IMR-90 (cell line): ENCODE data around the gene FST. TPM values are rescaled to one million over a fixed set of nuclear protein-coding genes. Genes with fewer than 3 reads are reported as not detected.
A peak's percentile ranks its signal among the peaks of the same experiment; 100 is the strongest.

Experiments
- ATAC-seq: fragments of 200-7000 bp; cut with Tn5 transposase; 2 replicates; pipeline ENCODE4 v1.9.1; 2020; ENCODE audit warnings: low read depth, mild to moderate bottlenecking, moderate library complexity
- BruUV-seq: library from RNA; stranded (reverse); fragments of 400-500 nt; replicated peaks from 2 replicates; lab custom pipeline; 2021; lab: Mats Ljungman, UMichigan
- CTCF ChIA-PET: fragments of 300-600 bp; formaldehyde crosslinking; extraction: SDS; loops from one replicate; lab custom pipeline; 2021; ENCODE audit warnings: antibody characterized with exemption; lab: Yijun Ruan, JAX
- POLR2A ChIA-PET: fragments of 300-600 bp; sonication (Branson Sonifier 250); formaldehyde crosslinking; loops from one replicate; lab custom pipeline; 2022; ENCODE audit warnings: antibody characterized with exemption; ENCODE audit not compliant: unreplicated experiment; lab: Charles Lee
- DNase-seq: peaks from one replicate; pipeline ENCODE4 v3.0.0; 2013
- H2AFZ ChIP-seq: replicated peaks from 2 replicates; pipeline ENCODE3; 2013; ENCODE audit warnings: low read length, mild to moderate bottlenecking; ENCODE audit not compliant: poor library complexity
- H2AK5ac ChIP-seq: 2 replicates; pipeline ENCODE4 v1.6.1; 2013; ENCODE audit warnings: low read depth, low read length, inconsistent platforms
- H2AK9ac ChIP-seq: replicated peaks from 2 replicates; pipeline ENCODE3; 2013; ENCODE audit warnings: mild to moderate bottlenecking, low read depth, low read length, moderate library complexity; ENCODE audit not compliant: poor library complexity
- H2BK120ac ChIP-seq: 2 replicates; pipeline ENCODE4 v1.6.1; 2013; ENCODE audit warnings: low read depth, low read length, inconsistent platforms
- H2BK15ac ChIP-seq: 3 replicates; pipeline ENCODE4 v1.6.1; 2013; ENCODE audit warnings: low read depth, low read length, inconsistent platforms
- H2BK20ac ChIP-seq: 2 replicates; pipeline ENCODE4 v1.6.1; 2013; ENCODE audit warnings: low read depth, mild to moderate bottlenecking, inconsistent platforms, low read length, moderate library complexity
- H2BK5ac ChIP-seq: 2 replicates; pipeline ENCODE4 v1.6.1; 2013; ENCODE audit warnings: mild to moderate bottlenecking, low read depth, low read length, inconsistent platforms; ENCODE audit not compliant: poor library complexity, severe bottlenecking
- H3K14ac ChIP-seq: replicated peaks from 2 replicates; pipeline ENCODE4 v1.6.1; 2013; ENCODE audit warnings: low read depth, low read length, inconsistent platforms
- H3K18ac ChIP-seq: 2 replicates; pipeline ENCODE4 v1.6.1; 2013; ENCODE audit warnings: low read depth, low read length, control low read depth
- H3K23ac ChIP-seq: 2 replicates; pipeline ENCODE4 v1.6.1; 2013; ENCODE audit warnings: low read depth, low read length, inconsistent platforms
- H3K27ac ChIP-seq: 2 replicates; pipeline ENCODE4 v1.5.1; 2013; ENCODE audit warnings: mild to moderate bottlenecking, control low read depth, low read length; ENCODE audit not compliant: insufficient read depth
- H3K27me3 ChIP-seq: 2 replicates; pipeline ENCODE4 v1.6.1; 2013; ENCODE audit warnings: low read length; ENCODE audit not compliant: control insufficient read depth, insufficient read depth
- H3K36me3 ChIP-seq: 2 replicates; pipeline ENCODE4 v1.6.1; 2013; ENCODE audit warnings: low read length, mixed read lengths; ENCODE audit not compliant: control insufficient read depth, insufficient read depth
- H3K4ac ChIP-seq: 2 replicates; pipeline ENCODE4 v1.6.1; 2013; ENCODE audit warnings: low read depth, low read length, inconsistent platforms
- H3K4me1 ChIP-seq: 2 replicates; pipeline ENCODE4 v1.6.1; 2013; ENCODE audit warnings: low read length, mixed read lengths; ENCODE audit not compliant: control insufficient read depth, insufficient read depth
- H3K4me2 ChIP-seq: 2 replicates; pipeline ENCODE4 v1.6.1; 2013; ENCODE audit warnings: low read depth, mild to moderate bottlenecking, control low read depth, low read length, moderate library complexity
- H3K4me3 ChIP-seq: 2 replicates; pipeline ENCODE4 v1.5.1; 2013; ENCODE audit warnings: low read depth, mild to moderate bottlenecking, control low read depth, low read length, moderate library complexity; ENCODE audit not compliant: insufficient read depth
- H3K56ac ChIP-seq: 2 replicates; pipeline ENCODE4 v1.6.1; 2013; ENCODE audit warnings: low read length, inconsistent platforms; ENCODE audit not compliant: insufficient read depth; ENCODE audit errors: extremely low read depth
- H3K79me1 ChIP-seq, 2 experiments: 2 replicates each; pipeline ENCODE4 v1.6.1; 2013; ENCODE audit warnings: low read length in 2 of 2, inconsistent platforms in 1 of 2, low read depth in 1 of 2
- H3K9ac ChIP-seq: 2 replicates; pipeline ENCODE4 v1.6.1; 2013; ENCODE audit warnings: low read depth, low read length, control low read depth
- H3K9me1 ChIP-seq: 2 replicates; pipeline ENCODE4 v1.6.1; 2013; ENCODE audit warnings: low read length, inconsistent platforms; ENCODE audit not compliant: insufficient read depth
- H3K9me3 ChIP-seq: 2 replicates; pipeline ENCODE4 v1.6.1; 2013; ENCODE audit warnings: low read length; ENCODE audit not compliant: control insufficient read depth, insufficient read depth
- H4K20me1 ChIP-seq: 2 replicates; pipeline ENCODE4 v1.6.1; 2013; ENCODE audit warnings: low read length, inconsistent platforms; ENCODE audit not compliant: insufficient read depth
- H4K5ac ChIP-seq: 2 replicates; pipeline ENCODE4 v1.6.1; 2013; ENCODE audit warnings: mild to moderate bottlenecking, low read depth, low read length, control low read depth
- H4K8ac ChIP-seq, 2 experiments: 2 replicates each; pipeline ENCODE4 v1.6.1; 2013; ENCODE audit warnings: low read depth in 2 of 2, low read length in 2 of 2, control low read depth in 1 of 2, inconsistent platforms in 1 of 2
- H4K91ac ChIP-seq: 2 replicates; pipeline ENCODE4 v1.6.1; 2013; ENCODE audit warnings: low read depth, low read length, inconsistent platforms; ENCODE audit not compliant: insufficient read depth
- CEBPB ChIP-seq: IDR thresholded peaks from 2 replicates; pipeline ENCODE4 v1.6.1; 2012; ENCODE audit warnings: low read depth, low read length, improper control_type of control experiment
- CTCF ChIP-seq: conservative IDR thresholded peaks from 2 replicates; pipeline ENCODE4 v1.5.1; 2012; ENCODE audit warnings: mild to moderate bottlenecking, low read depth, low read length, improper control_type of control experiment
- FOS ChIP-seq: fragments of 150-350 bp; IDR thresholded peaks from 2 replicates; pipeline ENCODE4 v1.6.1; 2016; ENCODE audit warnings: low read depth, low read length
- MAZ ChIP-seq: IDR thresholded peaks from 2 replicates; pipeline ENCODE4 v1.6.1; 2012; ENCODE audit warnings: low read depth, mild to moderate bottlenecking, low read length, improper control_type of control experiment, moderate library complexity, borderline replicate concordance
- MXI1 ChIP-seq: IDR thresholded peaks from 2 replicates; pipeline ENCODE4 v1.6.1; 2012; ENCODE audit warnings: low read depth, mild to moderate bottlenecking, low read length, moderate library complexity, borderline replicate concordance
- POLR2A ChIP-seq: IDR thresholded peaks from 2 replicates; pipeline ENCODE4 v1.6.1; 2012; ENCODE audit warnings: mild to moderate bottlenecking, low read depth, low read length
- RAD21 ChIP-seq: IDR thresholded peaks from 2 replicates; pipeline ENCODE4 v1.6.1; 2012; ENCODE audit warnings: low read length, improper control_type of control experiment
- SMC3 ChIP-seq: fragments of 150-350 bp; IDR thresholded peaks from 2 replicates; pipeline ENCODE4 v1.6.1; 2016; ENCODE audit warnings: low read depth, mild to moderate bottlenecking, antibody characterized with exemption, low read length, moderate library complexity
- USF2 ChIP-seq: fragments of 150-350 bp; IDR thresholded peaks from 2 replicates; pipeline ENCODE4 v1.6.1; 2017; ENCODE audit warnings: mild to moderate bottlenecking, antibody characterized with exemption, low read length, low read depth
- WGBS, 2 experiments: methylation state at CpG; one replicate each; pipeline versions ENCODE4 v1.1.5 to v1.1.7; 2013; ENCODE audit warnings: missing lambda C conversion rate in 2 of 2; ENCODE audit not compliant: insufficient read length in 1 of 2; ENCODE audit errors: extremely low coverage in 2 of 2; 5-methylcytosine and 5-hydroxymethylcytosine counted together
- dilution Hi-C: fragments of 300-500 bp; cut with HindIII; formaldehyde crosslinking; loops from one replicate; pipeline ENCODE4 v1.14.3; 2018; ENCODE audit warnings: low sequenced_read_pairs; ENCODE audit not compliant: unreplicated experiment
- in situ Hi-C: fragments of 300-500 bp; cut with MboI; formaldehyde crosslinking; loops from 3 replicates; pipeline ENCODE4 v1.14.3; 2019; ENCODE audit warnings: low sequenced_read_pairs, inconsistent platforms, mixed read lengths
- intact Hi-C: fragments of 100-400 bp; cut with micrococcal nuclease; formaldehyde crosslinking; loops from 2 replicates; pipeline ENCODE4 v1.10.0; 2022
- polyA plus RNA-seq, 3 experiments: library from polyadenylated mRNA; depleted of rRNA; stranded (reverse); fragments of >200 nt; gene quantifications; 2 replicates each; pipeline ENCODE4 v1.2.3, GENCODE V29; 2012; ENCODE audit warnings: low replicate concordance in 1 of 3
- total RNA-seq: library from RNA; depleted of rRNA; stranded (reverse); fragments of >200 nt; gene quantifications from 2 replicates; pipeline ENCODE4 v1.2.3, GENCODE V29; 2012

FST gene
- total and polyA plus RNA-seq, 2 of the 4 experiments (the other 2 are of a cell fraction): 141 to 195 TPM

- H3K27ac ChIP-seq: no peak overlapping the region
- no peak overlapping the region for H2AFZ ChIP-seq
- H3K23ac ChIP-seq: no peak overlapping the region
- ATAC-seq (no peak), DNase-seq (no peak)
- H2BK5ac ChIP-seq: no peak overlapping the region
- no peak overlapping the region for H3K9ac ChIP-seq
- no peaks in the 10 kb centered on the region for H3K9me3 ChIP-seq
- H3K9me1 ChIP-seq: no peaks in the 10 kb centered on the region
- H4K8ac ChIP-seq: peak overlapping the region in 1 of 2 experiments; percentile 37; a peak in 1 of 4 replicates
- H3K14ac ChIP-seq: 0 out of 2 replicates have a peak overlapping the region, but pooled peaks have one; percentile 38
- no peak overlapping the region for H2AK5ac ChIP-seq
- H3K4ac ChIP-seq: peak overlapping the region; percentile 13; the same call in 1 of the 2 replicates
- H3K4me2 ChIP-seq: no peak overlapping the region
- no peak overlapping the region for H2AK9ac ChIP-seq
- intact Hi-C loops: no loop called here
- H3K18ac ChIP-seq: no peak overlapping the region
- H3K56ac ChIP-seq: no peak overlapping the region
- CTCF ChIA-PET: interaction anchor here (1.2 kb wide), 1 partner anchor 791 kb away, joined by 4 read pairs; no protein-coding TSS in a partner anchor
- H4K20me1 ChIP-seq: no peaks in the 10 kb centered on the region
- POLR2A ChIA-PET: no interaction called here
- 0 out of 3 replicates have a peak overlapping the region, but pooled peaks have one; percentile 5 for H2BK15ac ChIP-seq
- 99% methylated on average over 10 of the region's 13 CpGs; no CpG with 5 or more reads in 1 of the 2 experiments for WGBS, 2 experiments
- BruUV-seq: no TSS peak
- in situ Hi-C loops: no loop called here
- H3K4me3 ChIP-seq: no peak overlapping the region
- H4K5ac ChIP-seq: no peak overlapping the region; the same call in 1 of the 2 replicates
- H3K79me1 ChIP-seq: no peaks in the 10 kb centered on the region
- no peak overlapping the region for H4K91ac ChIP-seq
- dilution Hi-C loops: no loop called here
- no peak for TF ChIP-seq MAZ
- no peak for TF ChIP-seq RAD21
- TF ChIP-seq SMC3: no peak
- no peak for TF ChIP-seq CTCF
- TF ChIP-seq FOS: no peak
- TF ChIP-seq POLR2A: no peak
- no peak for TF ChIP-seq CEBPB
- no peak for TF ChIP-seq MXI1
- TF ChIP-seq USF2: no peak
- peak overlapping the region; percentile 62; the same call in 1 of the 2 replicates for H2BK20ac ChIP-seq
- H3K4me1 ChIP-seq: peaks cover 3% of the 10 kb centered on the region
- no peaks in the 10 kb centered on the region for H3K27me3 ChIP-seq
- peak overlapping the region; percentile 33; the same call in 1 of the 2 replicates for H2BK120ac ChIP-seq
- H3K36me3 ChIP-seq: no peaks in the 10 kb centered on the region
Measured at GRCh38 chr5:53438079-53438478, 42.4 kb upstream of the FST start.
